Aorta (tissue), 5 donors: ENCODE measurements around the gene CCL21. TPM values are rescaled to one million over a fixed set of nuclear protein-coding genes. Genes with fewer than 3 reads are reported as not detected.

Experiments
- ATAC-seq: fragments of 200-7000 bp; cut with Tn5 transposase; one replicate; pipeline ENCODE4 v1.9.1; 2022; ENCODE audit warnings: moderate library complexity; ENCODE audit not compliant: low FRiP score
- DNase-seq, 2 donors: peaks; one replicate each; pipeline ENCODE4 v3.0.0-alpha.2; 2020
- H3K27ac ChIP-seq, 2 donors: one replicate each; pipeline ENCODE4 v1.5.1; 2013; ENCODE audit warnings: low read length in 2 of 2, mild to moderate bottlenecking in 2 of 2, moderate library complexity in 2 of 2, control low read depth in 1 of 2, inconsistent platforms in 1 of 2, low read depth in 1 of 2
- H3K27me3 ChIP-seq, 2 donors: one replicate each; pipeline ENCODE4 v1.6.1; 2013; ENCODE audit warnings: control low read depth in 1 of 2, low read length in 1 of 2, mild to moderate bottlenecking in 1 of 2, moderate library complexity in 1 of 2; ENCODE audit not compliant: insufficient read depth in 2 of 2, control insufficient read depth in 1 of 2
- H3K36me3 ChIP-seq, 2 donors: one replicate each; pipeline ENCODE4 v1.6.1; 2013; ENCODE audit warnings: control low read depth in 1 of 2, low read length in 1 of 2, mild to moderate bottlenecking in 1 of 2; ENCODE audit not compliant: insufficient read depth in 2 of 2, control insufficient read depth in 1 of 2
- H3K4me1 ChIP-seq, 2 donors: one replicate each; pipeline ENCODE4 v1.6.1; 2013; ENCODE audit warnings: low read length in 2 of 2, control low read depth in 1 of 2, mild to moderate bottlenecking in 1 of 2, moderate library complexity in 1 of 2; ENCODE audit not compliant: insufficient read depth in 2 of 2, control insufficient read depth in 1 of 2
- H3K4me3 ChIP-seq, 2 donors: one replicate each; pipeline ENCODE4 v1.5.1; 2013; ENCODE audit warnings: low read length in 2 of 2, control low read depth in 1 of 2, mild to moderate bottlenecking in 1 of 2
- H3K9me3 ChIP-seq: one replicate; pipeline ENCODE4 v1.6.1; 2013; ENCODE audit warnings: mild to moderate bottlenecking, low read length; ENCODE audit not compliant: control insufficient read depth
- WGBS, 2 donors: extraction: QIAGEN DNeasy Blood & Tissue Kit; methylation state at CpG; one replicate each; pipeline ENCODE4 v1.1.7; 2013; 5-methylcytosine and 5-hydroxymethylcytosine counted together
- intact Hi-C, 2 donors: fragments of 100-400 bp; cut with DNase I; formaldehyde crosslinking; loops; one replicate each; pipeline versions ENCODE4 v1.14.2 to v1.15.0; 2022
- polyA plus RNA-seq, 2 donors: library from polyadenylated mRNA; stranded (reverse); fragments of 200-250 nt; gene quantifications; one replicate each; pipeline ENCODE4 v1.2.3, GENCODE V29; 2013
- total RNA-seq, 2 donors: library from RNA; stranded (reverse); fragmentation: NEBNext Ultra II Directional; extraction: Animal tissue kit (Norgen Biotek cat#: 25700); gene quantifications; one replicate each; pipeline ENCODE4 v1.2.1, GENCODE V29; 2021
- donor health status: healthy with polysubstance abuse.
- donor health status: Bipolar disorder and iron deficiency.
- donor health status: DM: no; HTN: no; CAD: no.
- donor health status: DM: no; HTN: no; CAD: no.
- donor health status: DM: yes; HTN: yes; CAD: no.

CCL21 gene
- total and polyA plus RNA-seq, 4 donors = 1.4 to 29.1 (median 7.7) TPM

DNA sequence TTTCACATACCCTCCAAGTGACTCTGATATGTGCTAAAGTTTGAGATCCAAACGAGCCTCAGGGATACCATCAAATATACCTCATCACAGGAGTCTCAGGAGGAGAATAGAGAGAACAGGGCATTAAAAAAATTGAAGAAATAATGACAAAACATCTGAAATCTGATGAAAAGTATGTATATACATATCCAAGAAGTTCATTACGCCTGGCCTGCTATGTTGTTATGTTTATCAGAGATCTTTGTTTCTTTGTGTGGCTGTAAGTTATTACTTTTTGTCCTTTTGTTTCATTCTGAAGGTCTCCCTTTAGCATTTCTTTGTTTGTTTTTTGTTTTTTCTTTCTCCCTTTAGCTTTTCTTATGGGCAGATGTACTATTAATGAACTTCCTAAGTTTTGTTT, 16.4 kb downstream of the CCL21 start:
- no peaks in the 10 kb centered on the region for H3K27me3 ChIP-seq
- H3K9me3 ChIP-seq = no peaks in the 10 kb centered on the region
- DNase-seq (no peak), ATAC-seq (no peak)
- H3K36me3 ChIP-seq = no peaks in the 10 kb centered on the region
- no peaks in the 10 kb centered on the region for H3K4me1 ChIP-seq
- no peak overlapping the region for H3K27ac ChIP-seq
- intact Hi-C loops = no loop called here
- H3K4me3 ChIP-seq = no peak overlapping the region
- WGBS, 2 donors = 83 to 88% methylated on average over 2 of the region's 2 CpGs

DNA sequence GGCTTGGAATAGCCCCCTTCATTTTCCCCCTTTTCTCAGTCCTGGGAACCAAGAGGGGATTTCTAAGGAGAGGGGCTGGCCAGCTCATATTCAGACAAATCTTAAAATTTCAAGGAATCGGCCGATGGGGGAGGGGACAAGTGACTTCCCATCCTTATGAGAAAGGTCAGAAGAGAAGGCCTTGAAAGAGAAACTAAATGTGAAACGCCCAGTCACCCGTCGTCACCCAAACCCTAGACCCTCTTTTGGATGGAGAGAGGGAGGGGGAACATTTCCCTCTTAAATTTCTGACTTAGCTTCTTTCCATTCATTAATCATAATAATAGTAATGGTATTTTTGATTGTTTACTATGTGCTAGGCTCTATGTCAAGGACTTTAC, 18.0 kb downstream of the CCL21 start:
- ATAC-seq = no peak
- no peak for DNase-seq
- H3K4me1 ChIP-seq = no peaks in the 10 kb centered on the region

GRCh38 chr9:34690983-34691935, 18.7 kb downstream of the CCL21 start, which contains the start of gene CCL19:
TSS of gene CCL19 (minus strand) at chr9:34691276. CDS start at chr9:34691139, 137 bp downstream.
- DNase-seq = no peak
- Histone ChIP-seq H3K9me3 (no peaks in the 10 kb centered on the region), H3K4me1 (no peaks in the 10 kb centered on the region), H3K27ac (no peak within 1 kb of the TSS), H3K4me3 (no peak within 1 kb of the TSS), H3K36me3 (no peaks in the 10 kb centered on the region), H3K27me3 (no peaks in the 10 kb centered on the region)
- intact Hi-C loops = no loop called here
- no peak for ATAC-seq
- 20 to 27% methylated on average over 6 of the region's 6 CpGs for WGBS, 2 donors

More for the DNA sequence above, 18.0 kb downstream of the CCL21 start:
- Histone ChIP-seq H3K36me3 (no peaks in the 10 kb centered on the region), H3K27ac (no peak overlapping the region), H3K4me3 (no peak overlapping the region), H3K27me3 (no peaks in the 10 kb centered on the region), H3K9me3 (no peaks in the 10 kb centered on the region)
- intact Hi-C loops = no loop called here
- 90 to 92% methylated on average over 5 of the region's 5 CpGs for WGBS, 2 donors

DNA sequence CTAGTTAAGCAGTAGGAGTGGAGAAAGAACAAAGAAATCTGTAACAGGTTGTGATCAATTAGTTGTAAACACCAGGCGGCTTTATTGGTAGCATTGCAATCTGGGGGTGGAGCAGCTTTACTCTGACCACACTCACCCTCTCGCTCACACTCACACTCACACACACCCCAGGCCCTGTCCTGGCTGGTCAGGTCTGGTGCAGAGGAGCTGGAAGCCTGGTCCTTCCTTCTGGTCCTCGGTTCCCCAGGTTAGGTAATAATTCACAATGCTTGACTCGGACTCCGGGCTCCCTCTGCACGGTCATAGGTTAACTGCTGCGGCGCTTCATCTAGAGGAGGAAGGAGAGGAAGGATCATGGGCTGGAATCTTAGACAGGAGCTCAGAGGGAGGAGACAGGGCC, 20.4 kb downstream of the CCL21 start:
- no peak overlapping the region for H3K27ac ChIP-seq
- DNase-seq (no peak), ATAC-seq (no peak)
- no peaks in the 10 kb centered on the region for H3K4me1 ChIP-seq
- H3K36me3 ChIP-seq = no peaks in the 10 kb centered on the region
- no peaks in the 10 kb centered on the region for H3K9me3 ChIP-seq
- no peaks in the 10 kb centered on the region for H3K27me3 ChIP-seq
- WGBS, 2 donors = 93 to 96% methylated on average over 8 of the region's 8 CpGs
- intact Hi-C loops = no loop called here
- H3K4me3 ChIP-seq = no peak overlapping the region

DNA sequence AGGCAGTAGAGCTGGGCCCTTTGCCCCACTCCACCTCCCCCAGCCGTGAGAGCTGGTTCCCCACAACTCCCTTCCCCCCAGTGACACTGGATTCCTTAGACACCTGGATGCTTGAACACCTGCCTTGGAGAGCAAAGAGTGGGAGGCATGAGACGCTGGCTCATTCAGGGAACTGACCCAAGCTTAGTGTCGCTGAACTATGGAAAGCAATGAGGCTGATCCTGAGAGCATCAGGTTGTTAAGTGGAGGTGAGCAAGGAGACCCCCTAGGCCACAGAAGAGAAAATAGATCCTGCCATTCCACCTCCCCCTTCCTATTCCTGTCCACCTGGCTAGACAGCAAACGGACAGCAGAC, 20.8 kb downstream of the CCL21 start:
- H3K4me3 ChIP-seq = no peak overlapping the region
- H3K27me3 ChIP-seq = no peaks in the 10 kb centered on the region
- 91 to 93% methylated on average over 4 of the region's 4 CpGs for WGBS, 2 donors
- intact Hi-C loops = no loop called here
- no peak overlapping the region for H3K27ac ChIP-seq
- no peaks in the 10 kb centered on the region for H3K4me1 ChIP-seq
- no peaks in the 10 kb centered on the region for H3K9me3 ChIP-seq
- ATAC-seq (no peak), DNase-seq (no peak)
- H3K36me3 ChIP-seq = no peaks in the 10 kb centered on the region

GRCh38 chr9:34688329-34689115, 21.4 kb downstream of the CCL21 start:
- intact Hi-C loops = no loop called here
- ATAC-seq (no peak), DNase-seq (no peak)
- Histone ChIP-seq H3K4me1 (no peaks in the 10 kb centered on the region), H3K27me3 (no peaks in the 10 kb centered on the region), H3K4me3 (no peak overlapping the region), H3K36me3 (no peaks in the 10 kb centered on the region), H3K27ac (no peak overlapping the region), H3K9me3 (no peaks in the 10 kb centered on the region)
- WGBS, 2 donors = 65 to 72% methylated on average over 5 of the region's 5 CpGs

GRCh38 chr9:34687276-34688030, 22.5 kb downstream of the CCL21 start:
- Histone ChIP-seq H3K9me3 (no peaks in the 10 kb centered on the region), H3K36me3 (no peaks in the 10 kb centered on the region), H3K27me3 (no peaks in the 10 kb centered on the region), H3K4me1 (no peaks in the 10 kb centered on the region), H3K27ac (no peak overlapping the region), H3K4me3 (no peak overlapping the region)
- intact Hi-C loops = no loop called here
- DNase-seq (no peak), ATAC-seq (no peak)
- 96 to 97% methylated on average over 10 of the region's 10 CpGs for WGBS, 2 donors

GRCh38 chr9:34686732-34687131, 23.2 kb downstream of the CCL21 start:
- WGBS, 2 donors = 59 to 79% methylated on average over 1 of the region's 1 CpG
- intact Hi-C loops = no loop called here
- no peak for DNase-seq
- Histone ChIP-seq H3K4me3 (no peak overlapping the region), H3K27me3 (no peaks in the 10 kb centered on the region), H3K27ac (no peak overlapping the region), H3K4me1 (no peaks in the 10 kb centered on the region), H3K36me3 (no peaks in the 10 kb centered on the region), H3K9me3 (no peaks in the 10 kb centered on the region)
- no peak for ATAC-seq
